Measurements from ENCODE around the gene AGK.

- TF ChIP-seq TAF1 (IDR thresholded peaks at IDR 0.05; ENCODE audit: low read depth, low read length), result no peak
- TF ChIP-seq POLR2A (IDR thresholded peaks at IDR 0.05; ENCODE audit: low read depth, low read length), result no peak
- TF ChIP-seq POLR2AphosphoS5 (IDR thresholded peaks at IDR 0.05; ENCODE audit: low read depth, low read length), result no peak
Observed at GRCh38 chr7:141590666-141591065, 39.5 kb downstream of the AGK start.

Data from GM12891 (cell line).